H9 (cell line): ENCODE measurements around the gene NR1I2. TPM values are rescaled to one million over a fixed set of nuclear protein-coding genes. Genes with fewer than 3 reads are reported as not detected.

Source experiments
- DNase-seq: peaks from one replicate; pipeline ENCODE4 v3.0.0-alpha.2; 2017
- H2AFZ ChIP-seq: one replicate; pipeline ENCODE4 v1.6.1; 2013; ENCODE audit warnings: mild to moderate bottlenecking, low read length, control low read depth, moderate library complexity
- H2AK5ac ChIP-seq: 2 replicates; pipeline ENCODE4 v1.6.1; 2013; ENCODE audit warnings: low read length, control low read depth, mixed read lengths; ENCODE audit not compliant: insufficient read length
- H2BK120ac ChIP-seq: one replicate; pipeline ENCODE4 v1.6.1; 2013; ENCODE audit warnings: low read depth, mild to moderate bottlenecking, low read length, control low read depth, inconsistent platforms; ENCODE audit not compliant: poor library complexity, severe bottlenecking
- H2BK12ac ChIP-seq: 2 replicates; pipeline ENCODE4 v1.6.1; 2013; ENCODE audit warnings: low read length, control low read depth, mixed read lengths, low read depth; ENCODE audit not compliant: insufficient read length
- H2BK15ac ChIP-seq: 2 replicates; pipeline ENCODE4 v1.6.1; 2013; ENCODE audit warnings: low read depth, low read length, control low read depth
- H2BK20ac ChIP-seq: one replicate; pipeline ENCODE4 v1.6.1; 2013; ENCODE audit warnings: low read depth, mild to moderate bottlenecking, low read length, control low read depth, inconsistent platforms; ENCODE audit not compliant: poor library complexity, severe bottlenecking
- H2BK5ac ChIP-seq: 2 replicates; pipeline ENCODE4 v1.6.1; 2013; ENCODE audit warnings: low read length, control low read depth, mixed read lengths; ENCODE audit not compliant: insufficient read length
- H3K14ac ChIP-seq: 2 replicates; pipeline ENCODE4 v1.6.1; 2013; ENCODE audit warnings: low read length, control low read depth; ENCODE audit not compliant: insufficient read depth
- H3K18ac ChIP-seq: 2 replicates; pipeline ENCODE4 v1.6.1; 2013; ENCODE audit warnings: low read depth, mild to moderate bottlenecking, mixed read lengths, low read length, control low read depth; ENCODE audit not compliant: insufficient read length
- H3K23ac ChIP-seq: 2 replicates; pipeline ENCODE4 v1.6.1; 2013; ENCODE audit warnings: low read length, control low read depth, mixed read lengths, low read depth; ENCODE audit not compliant: insufficient read length
- H3K23me2 ChIP-seq: 2 replicates; pipeline ENCODE4 v1.6.1; 2013; ENCODE audit warnings: low read depth, mild to moderate bottlenecking, mixed read lengths, low read length, control low read depth; ENCODE audit not compliant: insufficient read length, poor library complexity, severe bottlenecking
- H3K27ac ChIP-seq: 2 replicates; pipeline ENCODE4 v1.5.1; 2013; ENCODE audit warnings: low read length, control low read depth, mixed read lengths, low read depth; ENCODE audit not compliant: insufficient read length
- H3K27me3 ChIP-seq: 2 replicates; pipeline ENCODE4 v1.6.1; 2013; ENCODE audit warnings: low read length, control low read depth, inconsistent platforms; ENCODE audit not compliant: insufficient read depth
- H3K4ac ChIP-seq: 2 replicates; pipeline ENCODE4 v1.6.1; 2013; ENCODE audit warnings: low read depth, mild to moderate bottlenecking, control low read depth, inconsistent platforms, low read length, moderate library complexity
- H3K4me1 ChIP-seq: 2 replicates; pipeline ENCODE4 v1.6.1; 2013; ENCODE audit warnings: low read length, control low read depth, inconsistent platforms; ENCODE audit not compliant: insufficient read depth
- H3K4me2 ChIP-seq: 2 replicates; pipeline ENCODE4 v1.6.1; 2013; ENCODE audit warnings: low read length, control low read depth, mixed read lengths; ENCODE audit not compliant: insufficient read length, insufficient read depth
- H3K56ac ChIP-seq: 2 replicates; pipeline ENCODE4 v1.6.1; 2013; ENCODE audit warnings: low read depth, mild to moderate bottlenecking, mixed read lengths, low read length, control low read depth; ENCODE audit not compliant: insufficient read length
- H3K79me1 ChIP-seq: 2 replicates; pipeline ENCODE4 v1.6.1; 2013; ENCODE audit warnings: low read depth, mild to moderate bottlenecking, moderate library complexity, low read length, control low read depth, inconsistent platforms; ENCODE audit not compliant: insufficient read depth, poor library complexity, severe bottlenecking
- H3K79me2 ChIP-seq: 2 replicates; pipeline ENCODE4 v1.6.1; 2013; ENCODE audit warnings: low read length, control low read depth, inconsistent platforms; ENCODE audit not compliant: insufficient read depth
- H3K9ac ChIP-seq: 2 replicates; pipeline ENCODE4 v1.6.1; 2013; ENCODE audit warnings: low read length, control low read depth, mixed read lengths; ENCODE audit not compliant: insufficient read length; ENCODE audit errors: extremely low read depth
- H3K9me3 ChIP-seq: one replicate; pipeline ENCODE4 v1.6.1; 2013; ENCODE audit warnings: low read depth, low read length, inconsistent platforms; ENCODE audit not compliant: control insufficient read depth
- H3T11ph ChIP-seq: one replicate; pipeline ENCODE4 v1.6.1; 2013; ENCODE audit warnings: mild to moderate bottlenecking, low read length, control low read depth, inconsistent platforms
- H4K20me1 ChIP-seq: one replicate; pipeline ENCODE4 v1.6.1; 2013; ENCODE audit not compliant: control insufficient read depth, insufficient read length, insufficient read depth
- H4K5ac ChIP-seq: 2 replicates; pipeline ENCODE4 v1.6.1; 2013; ENCODE audit warnings: low read depth, mild to moderate bottlenecking, mixed read lengths, low read length, control low read depth; ENCODE audit not compliant: insufficient read length
- H4K8ac ChIP-seq: replicated peaks from 2 replicates; pipeline ENCODE4 v1.6.1; 2013; ENCODE audit warnings: low read length, control low read depth, mixed read lengths, low read depth; ENCODE audit not compliant: insufficient read length
- H4K91ac ChIP-seq: 2 replicates; pipeline ENCODE4 v1.6.1; 2013; ENCODE audit warnings: low read depth, mild to moderate bottlenecking, moderate library complexity, mixed read lengths, low read length, control low read depth; ENCODE audit not compliant: insufficient read length
- H3K27ac Mint-ChIP-seq, 3 experiments: 2 replicates in 2 of 3; 3 replicates in 1 of 3; pipeline ENCODE4 v1.8.0; 2020 to 2021; ENCODE audit warnings: mixed read lengths in 3 of 3, mild to moderate bottlenecking in 1 of 3, moderate library complexity in 1 of 3
- H3K27me3 Mint-ChIP-seq: 2 replicates; pipeline ENCODE4 v1.8.0; 2021; ENCODE audit warnings: low read depth, mild to moderate bottlenecking, moderate library complexity, mixed read lengths
- H3K36me3 Mint-ChIP-seq, 3 experiments: 2 replicates in 2 of 3; 3 replicates in 1 of 3; pipeline ENCODE4 v1.8.0; 2020 to 2021; ENCODE audit warnings: low read depth in 3 of 3, mixed read lengths in 3 of 3; ENCODE audit not compliant: insufficient read depth in 1 of 3
- H3K4me1 Mint-ChIP-seq, 2 experiments: 2 replicates each; pipeline ENCODE4 v1.8.0; 2020; ENCODE audit warnings: mixed read lengths in 2 of 2
- H3K4me3 Mint-ChIP-seq, 2 experiments: 2 replicates in 1 of 2; 3 replicates in 1 of 2; pipeline ENCODE4 v1.8.0; 2020 to 2021; ENCODE audit warnings: mild to moderate bottlenecking in 2 of 2, mixed read lengths in 2 of 2, moderate library complexity in 1 of 2
- H3K9me3 Mint-ChIP-seq, 2 experiments: 2 replicates in 1 of 2; 3 replicates in 1 of 2; pipeline ENCODE4 v1.8.0; 2020; ENCODE audit warnings: mild to moderate bottlenecking in 2 of 2, mixed read lengths in 2 of 2, moderate library complexity in 1 of 2
- CTCF ChIP-seq: fragments of 200-600 bp; sonication (generic); conservative IDR thresholded peaks from 3 replicates; pipeline ENCODE4 v1.8.0; 2021; ENCODE audit warnings: antibody characterized with exemption, mild to moderate bottlenecking
- WGBS: extraction: QIAGEN DNeasy Blood & Tissue Kit; methylation state at CpG from one replicate; pipeline ENCODE4 v1.1.7; 2013; ENCODE audit warnings: missing lambda C conversion rate, low lambda C conversion rate, mixed read lengths; ENCODE audit not compliant: insufficient read length; ENCODE audit errors: extremely low coverage; 5-methylcytosine and 5-hydroxymethylcytosine counted together
- total RNA-seq: library from RNA; stranded (reverse); gene quantifications from 2 replicates; pipeline ENCODE4 v1.2.1, GENCODE V29; 2021

NR1I2 gene
- total RNA-seq, 1 experiment from 2014 or later, result not detected

- H2BK5ac ChIP-seq, result no peak overlapping the region
- H2AFZ ChIP-seq, result no peak overlapping the region
- no peaks in the 10 kb centered on the region for H3K79me2 ChIP-seq
- H3K27ac ChIP-seq, result no peak overlapping the region
- H3T11ph ChIP-seq, result no peak overlapping the region
- H3K14ac ChIP-seq, result no peak overlapping the region
- no peak for TF ChIP-seq CTCF
- H3K56ac ChIP-seq, result no peak overlapping the region
- H4K91ac ChIP-seq, result no peak overlapping the region
- H3K4me1 Mint-ChIP-seq, result peaks cover 4 to 7% of the 10 kb centered on the region in 2 experiments; a peak in 3 of 4 replicates
- H2BK12ac ChIP-seq, result no peak overlapping the region
- no peaks in the 10 kb centered on the region for H3K9me3 Mint-ChIP-seq
- no peaks in the 10 kb centered on the region for H3K79me1 ChIP-seq
- H3K4me1 ChIP-seq, result no peaks in the 10 kb centered on the region
- no peak overlapping the region for H3K27ac Mint-ChIP-seq
- H2BK120ac ChIP-seq, result no peak overlapping the region
- H3K4ac ChIP-seq, result no peak overlapping the region
- H3K9ac ChIP-seq, result no peak overlapping the region
- H3K36me3 Mint-ChIP-seq, result no peaks in the 10 kb centered on the region; a peak in 1 of 7 replicates
- no peak overlapping the region for H3K18ac ChIP-seq
- H2BK20ac ChIP-seq, result no peak overlapping the region
- no peak overlapping the region for H2AK5ac ChIP-seq
- H4K5ac ChIP-seq, result no peak overlapping the region
- H3K9me3 ChIP-seq, result no peaks in the 10 kb centered on the region
- H2BK15ac ChIP-seq, result no peak overlapping the region
- H4K8ac ChIP-seq, result no peak overlapping the region
- H3K4me3 Mint-ChIP-seq, result no peak overlapping the region
- peaks cover 2% of the 10 kb centered on the region for H4K20me1 ChIP-seq
- no peaks in the 10 kb centered on the region; the same call in 1 of the 2 replicates for H3K27me3 Mint-ChIP-seq
- no peaks in the 10 kb centered on the region for H3K23me2 ChIP-seq
- no peak for DNase-seq
- no peak overlapping the region for H3K23ac ChIP-seq
- WGBS, result no CpG with 5 or more reads among the region's 12 CpGs
- H3K4me2 ChIP-seq, result no peak overlapping the region
- H3K27me3 ChIP-seq, result 0 out of 2 replicates have a peak, but pooled peaks cover 3% of the 10 kb centered on the region
Observed at GRCh38 chr3:119817071-119817470, 35.2 kb downstream of the NR1I2 start.
